ENCODE measurements around the gene UBXN1.

The UBXN1 gene

GRCh38 chr11:62632492-62632891 is 46.4 kb downstream of the UBXN1 start:
- FAIRE-seq, result no peak

- no peak for FAIRE-seq
These were observed 51.2 kb downstream of the UBXN1 start for GRCh38 chr11:62627713-62628112.

Measured in colon (tissue), 2 donors.